Tibial nerve (tissue), 4 donors: Measurements from ENCODE around the gene CALM1. TPM values are rescaled to one million over a fixed set of nuclear protein-coding genes. Genes with fewer than 3 reads are reported as not detected.

ENCODE experiments used
- DNase-seq, 2 donors: peaks; one replicate each; pipeline ENCODE4 v3.0.0-alpha.2; 2019; ENCODE audit warnings: low spot score in 2 of 2
- H3K27ac ChIP-seq, 4 donors: fragments of 200-600 bp; sonication (generic) in 3 of 4; one replicate each; pipeline ENCODE4 v1.5.1; 2017 to 2019; ENCODE audit warnings: mild to moderate bottlenecking in 1 of 4
- H3K27me3 ChIP-seq, 2 donors: fragments of 200-600 bp; sonication (generic) in 1 of 2; one replicate each; pipeline versions ENCODE4 v1.5.1 to v1.6.0; 2017 to 2019
- H3K36me3 ChIP-seq, 3 donors: fragments of 200-600 bp; sonication (generic); one replicate each; pipeline ENCODE4 v1.5.1; 2018 to 2019
- H3K4me1 ChIP-seq, 4 donors: fragments of 200-600 bp; sonication (generic) in 3 of 4; one replicate each; pipeline ENCODE4 v1.5.1; 2017 to 2019
- H3K4me3 ChIP-seq, 4 donors: fragments of 200-600 bp; sonication (generic) in 3 of 4; one replicate each; pipeline ENCODE4 v1.5.1; 2017 to 2019; ENCODE audit warnings: mild to moderate bottlenecking in 1 of 4, moderate library complexity in 1 of 4
- H3K9me3 ChIP-seq, 4 donors: fragments of 200-600 bp; sonication (generic) in 3 of 4; one replicate each; pipeline ENCODE4 v1.5.1; 2017 to 2019
- CTCF ChIP-seq, 5 experiments: fragments of 200-600 bp in 3 of 5; fragments of 450-650 bp in 2 of 5; sonication (generic) in 3 of 5; IDR thresholded peaks; one replicate each; pipeline ENCODE4 v1.5.1; 2016 to 2019; ENCODE audit warnings: antibody characterized with exemption in 5 of 5, mild to moderate bottlenecking in 3 of 5, moderate library complexity in 2 of 5
- EP300 ChIP-seq, 2 donors: sonication (generic); formaldehyde crosslinking; IDR thresholded peaks; one replicate each; pipeline ENCODE4 v1.6.1; 2017; ENCODE audit warnings: antibody characterized with exemption in 2 of 2, mild to moderate bottlenecking in 1 of 2
- POLR2A ChIP-seq, 2 donors: fragments of 450-650 bp; IDR thresholded peaks; one replicate each; pipeline ENCODE4 v1.6.1; 2017; ENCODE audit warnings: antibody characterized with exemption in 2 of 2, mild to moderate bottlenecking in 2 of 2, moderate library complexity in 2 of 2
- WGBS, 2 donors: methylation state at CpG; one replicate each; pipeline ENCODE4 v1.1.5; 2018; 5-methylcytosine and 5-hydroxymethylcytosine counted together
- total RNA-seq, 4 donors: library from RNA; depleted of rRNA; stranded (reverse); fragments of >200 nt; gene quantifications; one replicate each; pipeline ENCODE4 v1.1.0, GENCODE V29; 2016

Gene CALM1
- total RNA-seq, 4 donors from 2014 or later: 117 to 209 (median 165) TPM

- H3K27me3 ChIP-seq: no peaks in the 10 kb centered on the region
- TF ChIP-seq CTCF (IDR thresholded peaks at IDR 0.05): no peak
- no peak for TF ChIP-seq POLR2A (IDR thresholded peaks at IDR 0.05)
- TF ChIP-seq EP300 (IDR thresholded peaks at IDR 0.05): no peak
- no peaks in the 10 kb centered on the region for H3K9me3 ChIP-seq
- no peaks in the 10 kb centered on the region for H3K36me3 ChIP-seq
- no peak for DNase-seq
- no peak overlapping the region for H3K4me3 ChIP-seq
- no peaks in the 10 kb centered on the region for H3K4me1 ChIP-seq
- 53 to 54% methylated on average over 1 of the region's 1 CpG for WGBS, 2 donors
- H3K27ac ChIP-seq: no peak overlapping the region
Measured at GRCh38 chr14:90368946-90369721, 27.7 kb upstream of the CALM1 start.

GRCh38 chr14:90373887-90374286, 22.9 kb upstream of the CALM1 start:
- TF ChIP-seq CTCF (IDR thresholded peaks at IDR 0.05) (no peak), POLR2A (IDR thresholded peaks at IDR 0.05) (no peak), EP300 (IDR thresholded peaks at IDR 0.05) (no peak)
- Histone ChIP-seq H3K36me3 (no peaks in the 10 kb centered on the region), H3K27ac (no peak overlapping the region), H3K27me3 (no peaks in the 10 kb centered on the region), H3K9me3 (no peaks in the 10 kb centered on the region), H3K4me1 (no peaks in the 10 kb centered on the region), H3K4me3 (no peak overlapping the region)
- no peak for DNase-seq
- WGBS, 2 donors: 90 to 93% methylated on average over 6 of the region's 6 CpGs

GRCh38 chr14:90374813-90375212, 22.0 kb upstream of the CALM1 start:
- DNase-seq: no peak
- Histone ChIP-seq H3K27ac (no peak overlapping the region), H3K27me3 (no peaks in the 10 kb centered on the region), H3K9me3 (no peaks in the 10 kb centered on the region), H3K4me3 (no peak overlapping the region), H3K4me1 (no peaks in the 10 kb centered on the region), H3K36me3 (no peaks in the 10 kb centered on the region)
- TF ChIP-seq EP300 (IDR thresholded peaks at IDR 0.05): no peak
- TF ChIP-seq CTCF (IDR thresholded peaks at IDR 0.05): no peak
- no peak for TF ChIP-seq POLR2A (IDR thresholded peaks at IDR 0.05)
- WGBS, 2 donors: 86 to 92% methylated on average over 4 of the region's 4 CpGs

GRCh38 chr14:90375934-90376333, 20.9 kb upstream of the CALM1 start:
- WGBS, 2 donors: 81 to 84% methylated on average over 4 of the region's 4 CpGs
- Histone ChIP-seq H3K4me1 (peaks cover 0 to 6% (median 0%) of the 10 kb centered on the region in 4 donors), H3K27ac (no peak overlapping the region), H3K9me3 (no peaks in the 10 kb centered on the region), H3K4me3 (no peak overlapping the region), H3K27me3 (no peaks in the 10 kb centered on the region), H3K36me3 (no peaks in the 10 kb centered on the region)
- no peak for TF ChIP-seq EP300 (IDR thresholded peaks at IDR 0.05)
- no peak for DNase-seq

- H3K9me3 ChIP-seq: no peaks in the 10 kb centered on the region
- H3K36me3 ChIP-seq: no peaks in the 10 kb centered on the region
- H3K27ac ChIP-seq: no peak overlapping the region
- no peak overlapping the region for H3K4me3 ChIP-seq
- no peaks in the 10 kb centered on the region for H3K27me3 ChIP-seq
- 86 to 89% methylated on average over 6 of the region's 6 CpGs for WGBS, 2 donors
- no peak for TF ChIP-seq EP300 (IDR thresholded peaks at IDR 0.05)
- TF ChIP-seq CTCF (IDR thresholded peaks at IDR 0.05): no peak
- no peak for TF ChIP-seq POLR2A (IDR thresholded peaks at IDR 0.05)
- no peak for DNase-seq
- peaks cover 0 to 19% (median 0%) of the 10 kb centered on the region in 4 donors for H3K4me1 ChIP-seq
Measured at GRCh38 chr14:90378249-90378648, 18.6 kb upstream of the CALM1 start.
